SU-DHL-6 (cell line): Measurements from ENCODE around the gene ANKRD13A.

Experiments used
- EZH2phosphoT487 ChIP-seq: fragments of 200-600 bp; sonication (generic), shearing (Covaris generic); conservative IDR thresholded peaks from 2 replicates; pipeline ENCODE4 v1.6.1; 2018; ENCODE audit warnings: mild to moderate bottlenecking, antibody characterized with exemption, low read length, moderate library complexity, mixed read lengths
- TF ChIP-seq, protein P1 (sequence below): fragments of 200-600 bp; sonication (generic); IDR thresholded peaks from one replicate; pipeline ENCODE4 v1.5.1; 2017; ENCODE audit warnings: antibody characterized with exemption, mild to moderate bottlenecking, low read length, moderate library complexity; ENCODE audit not compliant: insufficient read depth, poor library complexity, severe bottlenecking

DNA sequence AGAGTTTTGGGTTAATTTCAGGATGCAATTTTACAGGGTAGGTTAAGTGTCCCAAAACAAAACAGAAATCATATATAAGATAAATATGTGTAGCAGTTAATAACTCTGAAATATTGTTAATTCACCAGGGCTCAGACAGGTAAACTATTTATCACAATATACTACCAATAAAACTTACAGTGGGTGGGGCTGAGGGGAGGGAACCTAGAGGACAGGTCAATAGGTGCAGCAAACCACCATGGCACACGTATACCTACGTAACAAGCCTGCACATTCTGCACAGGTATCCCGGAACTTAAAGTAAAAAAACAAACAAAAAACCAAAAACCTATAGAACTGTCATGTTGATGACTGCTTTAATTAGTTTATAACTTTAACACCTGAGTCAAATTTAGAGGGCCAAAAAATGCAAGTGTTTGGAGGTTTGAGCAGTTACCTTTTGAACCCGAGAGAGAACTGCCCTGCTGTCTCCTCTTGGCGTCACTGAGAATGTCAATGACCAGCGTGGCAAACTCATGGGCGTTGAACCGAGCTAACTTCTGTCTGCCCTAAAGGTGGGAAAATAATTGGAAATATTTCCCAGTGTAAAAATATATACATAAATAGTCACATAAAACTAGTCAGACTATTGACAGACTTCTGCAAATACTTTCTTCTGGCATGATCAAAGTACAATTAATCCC is 39.7 kb upstream of the ANKRD13A start:
- TF ChIP-seq, protein P1, sequence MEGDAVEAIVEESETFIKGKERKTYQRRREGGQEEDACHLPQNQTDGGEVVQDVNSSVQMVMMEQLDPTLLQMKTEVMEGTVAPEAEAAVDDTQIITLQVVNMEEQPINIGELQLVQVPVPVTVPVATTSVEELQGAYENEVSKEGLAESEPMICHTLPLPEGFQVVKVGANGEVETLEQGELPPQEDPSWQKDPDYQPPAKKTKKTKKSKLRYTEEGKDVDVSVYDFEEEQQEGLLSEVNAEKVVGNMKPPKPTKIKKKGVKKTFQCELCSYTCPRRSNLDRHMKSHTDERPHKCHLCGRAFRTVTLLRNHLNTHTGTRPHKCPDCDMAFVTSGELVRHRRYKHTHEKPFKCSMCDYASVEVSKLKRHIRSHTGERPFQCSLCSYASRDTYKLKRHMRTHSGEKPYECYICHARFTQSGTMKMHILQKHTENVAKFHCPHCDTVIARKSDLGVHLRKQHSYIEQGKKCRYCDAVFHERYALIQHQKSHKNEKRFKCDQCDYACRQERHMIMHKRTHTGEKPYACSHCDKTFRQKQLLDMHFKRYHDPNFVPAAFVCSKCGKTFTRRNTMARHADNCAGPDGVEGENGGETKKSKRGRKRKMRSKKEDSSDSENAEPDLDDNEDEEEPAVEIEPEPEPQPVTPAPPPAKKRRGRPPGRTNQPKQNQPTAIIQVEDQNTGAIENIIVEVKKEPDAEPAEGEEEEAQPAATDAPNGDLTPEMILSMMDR: no peak
- TF ChIP-seq EZH2phosphoT487: no peak
